Caco-2 (cell line): Measurements from ENCODE around the gene CLEC18C. TPM values are rescaled to one million over a fixed set of nuclear protein-coding genes. Genes with fewer than 3 reads are reported as not detected.
"Not testable (repeated sequence)": the region's sequence is repeated elsewhere in the genome, so short reads cannot be mapped to it uniquely, and the experiment has no call there.

Experiments used
- BruUV-seq: library from RNA; stranded (reverse); fragments of 400-500 nt; replicated peaks from 2 replicates; lab custom pipeline; 2021; lab: Mats Ljungman, UMichigan
- CTCF ChIA-PET: fragments of 300-600 bp; sonication (Branson Sonifier 250); formaldehyde crosslinking; loops from one replicate; lab custom pipeline; 2022; ENCODE audit warnings: antibody characterized with exemption; lab: Charles Lee
- POLR2A ChIA-PET: fragments of 300-600 bp; sonication (Branson Sonifier 250); formaldehyde crosslinking; loops from one replicate; lab custom pipeline; 2022; ENCODE audit warnings: antibody characterized with exemption; lab: Charles Lee
- DNase-seq, 2 experiments: peaks; one replicate each; pipeline versions ENCODE4 v3.0.0 to v3.0.0-alpha.2; 2020 to 2022
- H3K27me3 ChIP-seq: replicated peaks from 2 replicates; pipeline ENCODE4 v1.6.0; 2011; ENCODE audit warnings: low read length; ENCODE audit not compliant: control insufficient read depth, insufficient read depth
- H3K36me3 ChIP-seq: 2 replicates; pipeline ENCODE4 v1.5.1; 2011; ENCODE audit warnings: low read length; ENCODE audit not compliant: control insufficient read depth, insufficient read depth
- H3K4me1 ChIP-seq: fragments of 250-450 bp; sonication (Bioruptor Pico); 2 replicates; pipeline ENCODE4 v1.5.1; 2020; ENCODE audit warnings: mild to moderate bottlenecking
- H3K4me3 ChIP-seq: 2 replicates; pipeline ENCODE4 v1.5.1; 2011; ENCODE audit warnings: low read depth, mild to moderate bottlenecking, control low read depth, low read length
- H3K9me3 ChIP-seq: fragments of 250-450 bp; sonication (Bioruptor Pico); 2 replicates; pipeline ENCODE4 v1.5.1; 2020; ENCODE audit warnings: mild to moderate bottlenecking, moderate library complexity
- H3K27ac Mint-ChIP-seq: one replicate; pipeline ENCODE4 v1.8.0; 2022; ENCODE audit warnings: mixed read lengths; ENCODE audit not compliant: unreplicated experiment
- H3K27me3 Mint-ChIP-seq: one replicate; pipeline ENCODE4 v1.8.0; 2022; ENCODE audit warnings: mixed read lengths; ENCODE audit not compliant: insufficient read depth, unreplicated experiment
- H3K36me3 Mint-ChIP-seq: one replicate; pipeline ENCODE4 v1.8.0; 2022; ENCODE audit warnings: mild to moderate bottlenecking, mixed read lengths; ENCODE audit not compliant: insufficient read depth, unreplicated experiment
- H3K4me1 Mint-ChIP-seq: one replicate; pipeline ENCODE4 v1.8.0; 2022; ENCODE audit warnings: low read depth, mixed read lengths; ENCODE audit not compliant: unreplicated experiment
- H3K4me3 Mint-ChIP-seq: one replicate; pipeline ENCODE4 v1.8.0; 2022; ENCODE audit warnings: mild to moderate bottlenecking, moderate library complexity, mixed read lengths; ENCODE audit not compliant: unreplicated experiment
- H3K9me3 Mint-ChIP-seq: one replicate; pipeline ENCODE4 v1.8.0; 2022; ENCODE audit warnings: mixed read lengths; ENCODE audit not compliant: unreplicated experiment
- intact Hi-C: fragments of 100-400 bp; cut with micrococcal nuclease; formaldehyde crosslinking; loops from one replicate; pipeline ENCODE4 v1.10.0; 2022; ENCODE audit not compliant: unreplicated experiment
- total RNA-seq: library from RNA; stranded (reverse); gene quantifications from 2 replicates; pipeline ENCODE4 v1.2.3, GENCODE V29; 2022

CLEC18C gene
- total RNA-seq, 1 experiment from 2014 or later, result 0.50 TPM

DNA sequence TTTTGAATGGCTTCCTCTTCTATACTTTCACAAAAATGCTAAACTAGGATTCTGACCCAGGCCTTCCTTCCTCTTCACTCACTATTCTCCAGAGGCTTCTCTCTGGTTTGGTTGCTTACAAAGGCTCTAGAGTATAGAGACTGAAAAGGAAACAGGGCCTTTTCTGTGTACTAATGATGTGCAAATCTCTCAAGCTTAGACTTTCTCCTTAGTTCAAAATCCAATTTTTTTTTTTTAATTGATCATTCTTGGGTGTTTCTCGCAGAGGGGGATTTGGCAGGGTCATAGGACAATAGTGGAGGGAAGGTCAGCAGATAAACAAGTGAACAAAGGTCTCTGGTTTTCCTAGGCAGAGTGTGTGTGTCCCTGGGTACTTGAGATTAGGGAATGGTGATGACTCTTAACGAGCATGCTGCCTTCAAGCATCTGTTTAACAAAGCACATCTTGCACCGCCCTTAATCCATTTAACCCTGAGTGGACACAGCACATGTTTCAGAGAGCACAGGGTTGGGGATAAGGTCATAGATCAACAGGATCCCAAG, 50.5 kb downstream of the CLEC18C start:
- POLR2A ChIA-PET, DNase-seq, BruUV-seq, intact Hi-C loops, H3K4me3 Mint-ChIP-seq, H3K9me3 ChIP-seq, H3K27ac Mint-ChIP-seq, H3K4me1 ChIP-seq, H3K4me1 Mint-ChIP-seq, H3K36me3 Mint-ChIP-seq, H3K9me3 Mint-ChIP-seq, H3K27me3 ChIP-seq, H3K27me3 Mint-ChIP-seq, CTCF ChIA-PET, H3K36me3 ChIP-seq, H3K4me3 ChIP-seq: not testable (repeated sequence)

DNA sequence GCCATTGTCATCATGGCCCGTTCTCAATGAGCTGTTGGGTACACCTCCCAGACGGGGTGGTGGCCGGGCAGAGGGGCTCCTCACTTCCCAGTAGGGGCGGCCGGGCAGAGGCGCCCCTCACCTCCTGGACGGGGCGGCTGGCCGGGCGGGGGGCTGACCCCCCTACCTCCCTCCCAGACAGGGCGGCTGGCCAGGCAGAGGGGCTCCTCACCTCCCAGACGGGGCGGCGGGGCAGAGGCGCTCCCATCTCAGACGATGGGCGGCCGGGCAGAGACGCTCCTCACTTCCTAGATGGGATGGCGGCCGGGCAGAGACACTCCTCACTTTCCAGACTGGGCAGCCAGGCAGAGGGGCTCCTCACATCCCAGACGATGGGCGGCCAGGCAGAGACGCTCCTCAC, 51.1 kb downstream of the CLEC18C start:
- POLR2A ChIA-PET, H3K36me3 ChIP-seq, H3K4me1 ChIP-seq, H3K27me3 Mint-ChIP-seq, CTCF ChIA-PET, DNase-seq, H3K27me3 ChIP-seq, BruUV-seq, intact Hi-C loops, H3K4me3 ChIP-seq, H3K4me3 Mint-ChIP-seq, H3K9me3 Mint-ChIP-seq, H3K9me3 ChIP-seq, H3K27ac Mint-ChIP-seq, H3K4me1 Mint-ChIP-seq: not testable (repeated sequence)
- H3K36me3 Mint-ChIP-seq, result peaks cover 11% of the 10 kb centered on the region

DNA sequence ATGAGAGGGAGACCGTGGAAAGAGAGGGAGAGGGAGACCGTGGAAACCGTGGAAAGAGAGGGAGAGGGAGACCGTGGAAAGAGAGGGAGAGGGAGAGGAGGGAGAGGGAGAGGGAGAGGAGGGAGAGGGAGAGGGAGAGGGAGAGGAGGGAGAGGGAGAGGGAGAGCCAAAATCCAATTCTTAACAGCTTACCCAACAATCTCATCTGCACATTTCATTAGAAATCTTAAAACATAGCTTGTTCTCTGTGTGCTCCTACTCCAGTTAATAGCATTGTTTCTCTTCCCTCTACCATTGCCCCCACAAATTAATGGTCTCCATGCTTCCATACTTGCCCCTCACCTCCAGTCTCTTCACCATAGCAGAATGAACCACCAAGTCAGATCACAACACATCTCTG, 51.8 kb downstream of the CLEC18C start:
- H3K36me3 Mint-ChIP-seq, result peaks cover 11% of the 10 kb centered on the region
- H3K9me3 ChIP-seq, H3K9me3 Mint-ChIP-seq, DNase-seq, BruUV-seq, CTCF ChIA-PET, H3K27me3 ChIP-seq, H3K4me1 ChIP-seq, H3K4me1 Mint-ChIP-seq, H3K4me3 ChIP-seq, POLR2A ChIA-PET, H3K4me3 Mint-ChIP-seq, intact Hi-C loops, H3K36me3 ChIP-seq, H3K27me3 Mint-ChIP-seq, H3K27ac Mint-ChIP-seq: not testable (repeated sequence)

DNA sequence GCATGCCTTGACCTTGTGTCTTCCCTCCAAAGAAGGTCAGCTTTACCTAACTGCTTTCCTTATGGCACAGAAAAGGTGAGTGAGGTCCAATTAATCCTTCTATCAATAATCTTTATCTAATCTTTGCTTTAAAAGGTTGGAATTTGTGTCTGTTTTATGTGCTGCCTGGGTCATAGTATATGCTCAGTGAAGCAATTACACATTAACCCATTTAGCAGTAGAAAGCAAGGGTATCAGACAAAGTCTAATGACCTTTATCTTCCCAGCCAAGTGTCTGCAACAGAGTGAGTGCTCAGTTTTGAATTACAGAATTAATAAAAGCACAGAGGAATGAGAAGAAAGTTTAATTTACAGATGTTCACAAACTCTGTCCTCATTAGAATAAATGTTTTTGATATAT, 52.4 kb downstream of the CLEC18C start:
- BruUV-seq, H3K4me3 Mint-ChIP-seq, H3K4me1 ChIP-seq, H3K36me3 ChIP-seq, H3K4me1 Mint-ChIP-seq, H3K27ac Mint-ChIP-seq, H3K27me3 ChIP-seq, H3K4me3 ChIP-seq, CTCF ChIA-PET, H3K9me3 ChIP-seq, H3K9me3 Mint-ChIP-seq, H3K27me3 Mint-ChIP-seq, DNase-seq, intact Hi-C loops, POLR2A ChIA-PET: not testable (repeated sequence)
- peaks cover 16% of the 10 kb centered on the region for H3K36me3 Mint-ChIP-seq

DNA sequence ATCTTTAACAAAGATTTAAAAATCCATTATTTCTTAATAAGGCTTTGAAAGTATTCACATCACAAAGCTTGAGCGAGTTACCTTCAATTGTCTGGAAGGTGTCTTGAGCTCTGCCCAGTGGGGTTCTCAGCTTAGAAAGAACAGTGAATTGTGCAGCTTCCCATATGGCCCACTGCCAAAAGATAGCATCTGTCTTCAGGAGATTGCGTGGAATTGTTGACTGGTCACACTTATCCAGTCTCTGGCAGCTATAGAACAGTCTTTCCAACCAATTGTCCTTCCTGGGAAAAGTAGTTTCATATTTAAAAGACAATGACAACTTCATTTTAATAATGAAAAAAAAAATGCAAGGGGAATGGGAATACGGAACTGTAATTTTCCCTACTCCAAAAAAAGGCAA, 58.2 kb downstream of the CLEC18C start:
- H3K36me3 ChIP-seq, H3K4me1 Mint-ChIP-seq, H3K27ac Mint-ChIP-seq, DNase-seq, CTCF ChIA-PET, H3K4me3 ChIP-seq, POLR2A ChIA-PET, H3K9me3 ChIP-seq, H3K27me3 Mint-ChIP-seq, H3K4me1 ChIP-seq, intact Hi-C loops, H3K27me3 ChIP-seq, H3K9me3 Mint-ChIP-seq, H3K4me3 Mint-ChIP-seq: not testable (repeated sequence)
- TSS peak; percentile 9 for BruUV-seq
- H3K36me3 Mint-ChIP-seq, result peaks cover 22% of the 10 kb centered on the region

Other genes starting within 250 kb of the CLEC18C start
- gene CLEC18A, start 222.5 kb upstream of the CLEC18C start, total RNA-seq, result 1.3 and 1.6 TPM in 2 replicates
- 40.2 and 42.9 TPM in 2 replicates for gene PDPR, start 59.5 kb upstream of the CLEC18C start, total RNA-seq
- 33.6 and 34.6 TPM in 2 replicates for gene EXOSC6, start 78.2 kb downstream of the CLEC18C start, total RNA-seq
- gene AARS1, start 115.7 kb downstream of the CLEC18C start, total RNA-seq, result 366 and 449 TPM in 2 replicates
- 72.4 and 74.5 TPM in 2 replicates for gene DDX19B, start 125.4 kb downstream of the CLEC18C start, total RNA-seq
- gene DDX19A, start 173.1 kb downstream of the CLEC18C start, total RNA-seq, result 62.0 and 72.5 TPM in 2 replicates